Cardiac septum (tissue), 1 donor: ENCODE measurements around the gene GRK1. TPM values are rescaled to one million over a fixed set of nuclear protein-coding genes. Genes with fewer than 3 reads are reported as not detected.
"Not testable (repeated sequence)": the region's sequence is repeated elsewhere in the genome, so short reads cannot be mapped to it uniquely, and the experiment has no call there.

Experiments used
- DNase-seq: peaks from one replicate; pipeline ENCODE4 v3.0.0-alpha.2; 2020; ENCODE audit warnings: low spot score
- intact Hi-C: fragments of 100-400 bp; cut with DNase I; formaldehyde crosslinking; loops from one replicate; pipeline ENCODE4 v1.14.0; 2022
- total RNA-seq: library from RNA; stranded (reverse); fragmentation: NEBNext Ultra II Directional; extraction: Animal tissue kit (Norgen Biotek cat#: 25700); gene quantifications from one replicate; pipeline ENCODE4 v1.2.1, GENCODE V29; 2021
- donor health status: DM: no; HTN: no; CAD: no.

The GRK1 gene
- total RNA-seq, 1 donor from 2014 or later: 0.48 TPM

GRCh38 chr13:113750554-113751399, 83.8 kb downstream of the GRK1 start:
- intact Hi-C loops: no loop called here
- no peak for DNase-seq

GRCh38 chr13:113751491-113751890, 84.5 kb downstream of the GRK1 start:
- DNase-seq: no peak

GRCh38 chr13:113752211-113752986, 85.4 kb downstream of the GRK1 start:
- not testable (repeated sequence) for DNase-seq

More at GRCh38 chr13:113751491-113751890, 84.5 kb downstream of the GRK1 start:
- intact Hi-C loops: no loop called here

GRCh38 chr13:113753171-113753570, 86.2 kb downstream of the GRK1 start:
- intact Hi-C loops: no loop called here
- no peak for DNase-seq

More at GRCh38 chr13:113752211-113752986, 85.4 kb downstream of the GRK1 start:
- intact Hi-C loops: not testable (repeated sequence)

- intact Hi-C loops: no loop called here
- no peak for DNase-seq
These were observed 87.2 kb downstream of the GRK1 start for GRCh38 chr13:113754242-113754641.

- intact Hi-C loops: no loop called here
- no peak for DNase-seq
These were observed 87.7 kb downstream of the GRK1 start for GRCh38 chr13:113754691-113755090.

- DNase-seq: peak; percentile 50
- intact Hi-C loops: no loop called here
These were observed 89.5 kb downstream of the GRK1 start for GRCh38 chr13:113756441-113757097.

- intact Hi-C loops: no loop called here
- DNase-seq: peak; percentile 96
These were observed 91.9 kb downstream of the GRK1 start, which contains the start of gene TMEM255B for GRCh38 chr13:113758651-113759524. Gene TMEM255B (plus strand): TSS chr13:113759226. CDS start chr13:113759270, 44 bp downstream.

- intact Hi-C loops: no loop called here
- DNase-seq: peak; percentile 76
These were observed 92.6 kb downstream of the GRK1 start for GRCh38 chr13:113759525-113760137.

GRCh38 chr13:113761136-113761535, 94.1 kb downstream of the GRK1 start:
- peak; percentile 56 for DNase-seq
- intact Hi-C loops: no loop called here

GRCh38 chr13:113762075-113762474, 95.1 kb downstream of the GRK1 start:
- no peak for DNase-seq
- intact Hi-C loops: no loop called here

- DNase-seq: peak; percentile 3
- intact Hi-C loops: no loop called here
These were observed 95.5 kb downstream of the GRK1 start for GRCh38 chr13:113762538-113762937.

- DNase-seq: peak; percentile 43
- intact Hi-C loops: no loop called here
These were observed 96.2 kb downstream of the GRK1 start for GRCh38 chr13:113763254-113763653.

GRCh38 chr13:113763961-113764792, 97.2 kb downstream of the GRK1 start:
- DNase-seq: peak; percentile 46
- intact Hi-C loops: no loop called here

- intact Hi-C loops: no loop called here
- DNase-seq: peak; percentile 47
These were observed 98.0 kb downstream of the GRK1 start for GRCh38 chr13:113764793-113765563.

GRCh38 chr13:113765564-113765910, 98.5 kb downstream of the GRK1 start:
- intact Hi-C loops: no loop called here
- DNase-seq: no peak
